Loucy (cell line): ENCODE measurements around the gene LRRC73.
"Not testable (repeated sequence)": the region's sequence is repeated elsewhere in the genome, so short reads cannot be mapped to it uniquely, and the experiment has no call there.

ENCODE experiments used
- H2AFZ ChIP-seq: fragments of 200-600 bp; sonication (generic); 2 replicates; pipeline ENCODE4 v1.6.0; 2016; ENCODE audit warnings: antibody characterized with exemption, mild to moderate bottlenecking, low read length, moderate library complexity
- H3F3A ChIP-seq: fragments of 200-600 bp; 2 replicates; pipeline ENCODE4 v1.6.0; 2016; ENCODE audit warnings: antibody characterized with exemption, low read depth, mild to moderate bottlenecking
- H3K27me3 ChIP-seq: fragments of 200-600 bp; sonication (generic); 2 replicates; pipeline ENCODE4 v1.6.1; 2014; ENCODE audit warnings: low read length, mild to moderate bottlenecking; ENCODE audit not compliant: insufficient read depth, poor library complexity, severe bottlenecking
- H3K36me3 ChIP-seq: fragments of 200-600 bp; sonication (generic); 2 replicates; pipeline ENCODE4 v1.6.1; 2016; ENCODE audit warnings: low read length; ENCODE audit not compliant: insufficient read depth
- H3K4me1 ChIP-seq: fragments of 200-600 bp; sonication (generic); 2 replicates; pipeline ENCODE4 v1.5.1; 2014; ENCODE audit warnings: low read length, mild to moderate bottlenecking; ENCODE audit not compliant: insufficient read depth, poor library complexity, severe bottlenecking
- H3K4me2 ChIP-seq: fragments of 200-600 bp; sonication (generic); 2 replicates; pipeline ENCODE4 v1.6.0; 2014; ENCODE audit warnings: antibody characterized with exemption, low read length, low read depth, mild to moderate bottlenecking; ENCODE audit not compliant: poor library complexity, severe bottlenecking
- H3K4me3 ChIP-seq: fragments of 200-600 bp; sonication (generic); 2 replicates; pipeline ENCODE4 v1.5.1; 2014; ENCODE audit warnings: low read length, mild to moderate bottlenecking, mixed read lengths; ENCODE audit not compliant: poor library complexity, severe bottlenecking
- H3K79me2 ChIP-seq: fragments of 200-600 bp; sonication (generic); 2 replicates; pipeline ENCODE4 v1.6.1; 2014; ENCODE audit warnings: low read length; ENCODE audit not compliant: insufficient read depth
- H3K9ac ChIP-seq: fragments of 200-600 bp; sonication (generic); 2 replicates; pipeline ENCODE4 v1.6.0; 2014; ENCODE audit warnings: mild to moderate bottlenecking, low read depth, low read length, moderate library complexity; ENCODE audit not compliant: poor library complexity, severe bottlenecking
- H3K9me2 ChIP-seq: fragments of 200-600 bp; sonication (generic); replicated peaks from 2 replicates; pipeline ENCODE4 v1.6.1; 2016; ENCODE audit warnings: low read depth, low read length, mixed read lengths
- H3K9me3 ChIP-seq: fragments of 200-600 bp; sonication (generic); 2 replicates; pipeline ENCODE4 v1.6.1; 2014; ENCODE audit warnings: mild to moderate bottlenecking, antibody characterized with exemption, low read length, low read depth; ENCODE audit not compliant: insufficient read depth
- H4K20me1 ChIP-seq: fragments of 200-600 bp; sonication (generic); 2 replicates; pipeline ENCODE4 v1.6.0; 2014; ENCODE audit warnings: antibody characterized with exemption, low read length, mild to moderate bottlenecking; ENCODE audit not compliant: insufficient read depth, poor library complexity, severe bottlenecking
- EZH2phosphoT487 ChIP-seq: fragments of 200-600 bp; IDR thresholded peaks from 2 replicates; pipeline ENCODE4 v1.6.1; 2018; ENCODE audit warnings: antibody characterized with exemption, mild to moderate bottlenecking, moderate library complexity, borderline replicate concordance
- TF ChIP-seq, protein P1 (sequence below): fragments of 200-600 bp; sonication (generic); conservative IDR thresholded peaks from 2 replicates; pipeline ENCODE4 v1.5.1; 2014; ENCODE audit warnings: mild to moderate bottlenecking, antibody characterized with exemption, low read length

Gene LRRC73

DNA sequence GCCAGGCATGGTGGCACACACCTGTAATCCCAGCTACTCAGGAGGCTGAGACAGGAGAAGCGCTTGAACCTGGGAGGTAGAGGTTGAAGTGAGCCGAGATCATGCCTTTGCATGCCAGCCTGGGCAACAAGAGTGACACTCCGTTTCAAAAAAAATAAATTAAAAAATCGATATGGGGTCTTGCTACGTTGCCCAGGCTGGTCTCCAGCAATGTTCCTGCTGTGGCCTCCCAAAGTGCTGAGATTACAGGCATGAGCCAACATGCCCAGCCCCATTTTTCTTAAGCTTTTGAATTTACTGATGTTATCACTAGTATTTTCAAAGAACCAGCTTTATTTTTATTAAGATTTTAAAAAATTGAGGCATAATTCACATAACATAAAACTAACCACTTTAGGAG lies 30.4 kb upstream of the LRRC73 start:
- no peak for TF ChIP-seq EZH2phosphoT487
- TF ChIP-seq, protein P1, sequence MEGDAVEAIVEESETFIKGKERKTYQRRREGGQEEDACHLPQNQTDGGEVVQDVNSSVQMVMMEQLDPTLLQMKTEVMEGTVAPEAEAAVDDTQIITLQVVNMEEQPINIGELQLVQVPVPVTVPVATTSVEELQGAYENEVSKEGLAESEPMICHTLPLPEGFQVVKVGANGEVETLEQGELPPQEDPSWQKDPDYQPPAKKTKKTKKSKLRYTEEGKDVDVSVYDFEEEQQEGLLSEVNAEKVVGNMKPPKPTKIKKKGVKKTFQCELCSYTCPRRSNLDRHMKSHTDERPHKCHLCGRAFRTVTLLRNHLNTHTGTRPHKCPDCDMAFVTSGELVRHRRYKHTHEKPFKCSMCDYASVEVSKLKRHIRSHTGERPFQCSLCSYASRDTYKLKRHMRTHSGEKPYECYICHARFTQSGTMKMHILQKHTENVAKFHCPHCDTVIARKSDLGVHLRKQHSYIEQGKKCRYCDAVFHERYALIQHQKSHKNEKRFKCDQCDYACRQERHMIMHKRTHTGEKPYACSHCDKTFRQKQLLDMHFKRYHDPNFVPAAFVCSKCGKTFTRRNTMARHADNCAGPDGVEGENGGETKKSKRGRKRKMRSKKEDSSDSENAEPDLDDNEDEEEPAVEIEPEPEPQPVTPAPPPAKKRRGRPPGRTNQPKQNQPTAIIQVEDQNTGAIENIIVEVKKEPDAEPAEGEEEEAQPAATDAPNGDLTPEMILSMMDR: no peak
- H3K36me3 ChIP-seq: peaks cover 48% of the 10 kb centered on the region
- no peak overlapping the region for H3K4me3 ChIP-seq
- H3F3A ChIP-seq: no peaks in the 10 kb centered on the region
- no peak overlapping the region for H2AFZ ChIP-seq
- H3K9me3 ChIP-seq: no peaks in the 10 kb centered on the region
- H3K9ac ChIP-seq: no peak overlapping the region
- H3K4me1 ChIP-seq: no peaks in the 10 kb centered on the region
- no peaks in the 10 kb centered on the region for H3K79me2 ChIP-seq
- no peaks in the 10 kb centered on the region for H3K27me3 ChIP-seq
- H4K20me1 ChIP-seq: no peaks in the 10 kb centered on the region
- H3K4me2 ChIP-seq: no peak overlapping the region
- no peaks in the 10 kb centered on the region for H3K9me2 ChIP-seq

DNA sequence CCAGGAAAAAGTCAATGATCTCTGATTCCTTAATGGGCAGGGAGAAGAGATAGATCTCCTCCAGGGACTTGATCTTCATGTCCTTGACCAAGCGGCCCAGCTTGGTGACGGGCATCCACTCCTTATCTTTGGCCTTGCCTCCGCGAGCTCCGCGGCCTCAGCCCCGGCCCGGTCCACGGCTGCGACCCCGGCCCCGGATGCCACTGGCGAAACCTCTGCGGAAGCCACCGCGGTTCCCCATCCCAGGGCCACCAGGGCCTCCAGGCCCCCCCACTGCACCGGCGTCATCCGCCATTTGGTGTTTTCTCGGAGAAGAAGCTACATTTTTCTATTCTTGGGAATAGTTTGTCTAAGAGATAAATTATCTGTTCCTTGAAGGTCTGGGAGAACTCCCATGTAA lies 29.3 kb upstream of the LRRC73 start:
- not testable (repeated sequence) for H3K9ac ChIP-seq, H4K20me1 ChIP-seq, H3K4me2 ChIP-seq, H3K4me1 ChIP-seq, H3K9me2 ChIP-seq, H2AFZ ChIP-seq, H3K9me3 ChIP-seq, H3K4me3 ChIP-seq, H3K79me2 ChIP-seq, H3K27me3 ChIP-seq, H3F3A ChIP-seq
- peaks cover 42% of the 10 kb centered on the region for H3K36me3 ChIP-seq

- not testable (repeated sequence) for H3F3A ChIP-seq, H3K79me2 ChIP-seq, H2AFZ ChIP-seq, H4K20me1 ChIP-seq, H3K9me2 ChIP-seq, H3K27me3 ChIP-seq, H3K9me3 ChIP-seq, H3K9ac ChIP-seq, H3K4me2 ChIP-seq, H3K4me1 ChIP-seq, H3K4me3 ChIP-seq
- peaks cover 38% of the 10 kb centered on the region for H3K36me3 ChIP-seq
Observed at GRCh38 chr6:43538986-43539385, 28.8 kb upstream of the LRRC73 start.

DNA sequence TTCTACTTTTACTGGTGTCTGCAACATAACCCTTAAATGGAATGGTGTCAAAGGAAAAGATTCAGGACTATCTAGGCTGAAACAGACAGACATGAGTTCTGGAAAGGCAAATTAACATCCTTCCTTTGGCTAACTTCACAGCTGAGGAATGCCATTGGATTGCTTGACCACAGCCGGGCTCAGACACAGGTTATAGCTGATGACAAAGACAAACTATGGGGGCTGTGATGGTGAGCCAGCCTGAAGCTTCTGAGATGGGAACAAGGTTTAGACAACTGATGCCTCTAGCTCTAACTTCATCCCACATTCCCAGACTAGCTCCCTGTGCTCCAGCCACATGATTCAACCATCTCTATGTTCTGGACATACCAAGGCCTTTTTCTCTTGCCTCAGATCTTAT lies 22.1 kb upstream of the LRRC73 start:
- Histone ChIP-seq H3K9me2 (no peaks in the 10 kb centered on the region), H3K9ac (no peak overlapping the region), H3F3A (no peaks in the 10 kb centered on the region), H3K36me3 (peaks cover 62% of the 10 kb centered on the region), H3K4me2 (no peak overlapping the region), H3K4me3 (no peak overlapping the region), H3K79me2 (no peaks in the 10 kb centered on the region), H3K9me3 (no peaks in the 10 kb centered on the region), H3K27me3 (no peaks in the 10 kb centered on the region), H3K4me1 (no peaks in the 10 kb centered on the region), H2AFZ (no peak overlapping the region), H4K20me1 (no peaks in the 10 kb centered on the region)
- no peak for TF ChIP-seq EZH2phosphoT487
- TF ChIP-seq, protein P1: no peak
